Smooth muscle cell (in vitro differentiated cells): ENCODE data around the gene LRCH2. TPM values are rescaled to one million over a fixed set of nuclear protein-coding genes. Genes with fewer than 3 reads are reported as not detected.

Experiments used
- DNase-seq: peaks from one replicate; lab custom pipeline; 2025; ENCODE audit not compliant: unreplicated experiment; lab: John Stamatoyannopoulos, UW
- H2AFZ ChIP-seq: fragments of 200-600 bp; sonication (generic); 2 replicates; pipeline ENCODE4 v1.6.0; 2016; ENCODE audit warnings: antibody characterized with exemption, low read depth, mild to moderate bottlenecking
- H3F3A ChIP-seq: fragments of 200-600 bp; sonication (generic); 2 replicates; pipeline ENCODE4 v1.6.0; 2017; ENCODE audit warnings: antibody characterized with exemption, low read depth
- H3K27ac ChIP-seq: fragments of 200-600 bp; sonication (generic); 2 replicates; pipeline ENCODE4 v1.5.1; 2016; ENCODE audit warnings: low read depth, mild to moderate bottlenecking
- H3K27me3 ChIP-seq: fragments of 200-600 bp; sonication (generic); 2 replicates; pipeline ENCODE4 v1.6.1; 2016; ENCODE audit warnings: low read depth, mild to moderate bottlenecking
- H3K36me3 ChIP-seq: fragments of 200-600 bp; sonication (generic); 2 replicates; pipeline ENCODE4 v1.5.1; 2016; ENCODE audit warnings: low read depth
- H3K4me1 ChIP-seq: fragments of 200-600 bp; sonication (generic); 2 replicates; pipeline ENCODE4 v1.5.1; 2016; ENCODE audit warnings: low read depth
- H3K4me2 ChIP-seq: fragments of 200-600 bp; sonication (generic); 2 replicates; pipeline ENCODE4 v1.6.0; 2016; ENCODE audit warnings: mild to moderate bottlenecking
- H3K4me3 ChIP-seq: fragments of 200-600 bp; sonication (generic); 2 replicates; pipeline ENCODE4 v1.5.1; 2016; ENCODE audit warnings: mild to moderate bottlenecking
- H3K79me2 ChIP-seq: fragments of 200-600 bp; sonication (generic); 2 replicates; pipeline ENCODE4 v1.6.0; 2016; ENCODE audit warnings: low read depth, mild to moderate bottlenecking
- H3K9ac ChIP-seq: fragments of 200-600 bp; sonication (generic); 2 replicates; pipeline ENCODE4 v1.6.0; 2016; ENCODE audit warnings: low read depth
- H3K9me3 ChIP-seq: fragments of 200-600 bp; sonication (generic); replicated peaks from 2 replicates; pipeline ENCODE4 v1.5.1; 2016; ENCODE audit warnings: low read depth
- H4K20me1 ChIP-seq: fragments of 200-600 bp; sonication (generic); 2 replicates; pipeline ENCODE4 v1.6.0; 2016; ENCODE audit warnings: low read depth
- WGBS: methylation state at CpG from one replicate; pipeline ENCODE4 v1.1.7; 2016; ENCODE audit warnings: low lambda C conversion rate; 5-methylcytosine and 5-hydroxymethylcytosine counted together
- polyA plus RNA-seq: library from polyadenylated mRNA; unstranded; fragments of >200 nt; fragmentation: Nextera tagmentation; extraction: Ambion mirVana; gene quantifications from 2 replicates; pipeline ENCODE4 v1.2.1, GENCODE V29; 2016
- total RNA-seq: library from RNA; depleted of rRNA; stranded (reverse); fragments of >200 nt; gene quantifications from 2 replicates; pipeline ENCODE4 v1.2.3, GENCODE V29; 2014
- TF ChIP-seq, protein P1 (sequence below): fragments of 200-600 bp; sonication (generic); IDR thresholded peaks from 2 replicates; pipeline ENCODE4 v1.5.1; 2017; ENCODE audit warnings: borderline replicate concordance, mild to moderate bottlenecking, antibody characterized with exemption; ENCODE audit not compliant: insufficient read depth, poor library complexity, severe bottlenecking

The LRCH2 gene
- total and polyA plus RNA-seq, 2 experiments from 2014 or later: 3.1 to 29.4 TPM

DNA sequence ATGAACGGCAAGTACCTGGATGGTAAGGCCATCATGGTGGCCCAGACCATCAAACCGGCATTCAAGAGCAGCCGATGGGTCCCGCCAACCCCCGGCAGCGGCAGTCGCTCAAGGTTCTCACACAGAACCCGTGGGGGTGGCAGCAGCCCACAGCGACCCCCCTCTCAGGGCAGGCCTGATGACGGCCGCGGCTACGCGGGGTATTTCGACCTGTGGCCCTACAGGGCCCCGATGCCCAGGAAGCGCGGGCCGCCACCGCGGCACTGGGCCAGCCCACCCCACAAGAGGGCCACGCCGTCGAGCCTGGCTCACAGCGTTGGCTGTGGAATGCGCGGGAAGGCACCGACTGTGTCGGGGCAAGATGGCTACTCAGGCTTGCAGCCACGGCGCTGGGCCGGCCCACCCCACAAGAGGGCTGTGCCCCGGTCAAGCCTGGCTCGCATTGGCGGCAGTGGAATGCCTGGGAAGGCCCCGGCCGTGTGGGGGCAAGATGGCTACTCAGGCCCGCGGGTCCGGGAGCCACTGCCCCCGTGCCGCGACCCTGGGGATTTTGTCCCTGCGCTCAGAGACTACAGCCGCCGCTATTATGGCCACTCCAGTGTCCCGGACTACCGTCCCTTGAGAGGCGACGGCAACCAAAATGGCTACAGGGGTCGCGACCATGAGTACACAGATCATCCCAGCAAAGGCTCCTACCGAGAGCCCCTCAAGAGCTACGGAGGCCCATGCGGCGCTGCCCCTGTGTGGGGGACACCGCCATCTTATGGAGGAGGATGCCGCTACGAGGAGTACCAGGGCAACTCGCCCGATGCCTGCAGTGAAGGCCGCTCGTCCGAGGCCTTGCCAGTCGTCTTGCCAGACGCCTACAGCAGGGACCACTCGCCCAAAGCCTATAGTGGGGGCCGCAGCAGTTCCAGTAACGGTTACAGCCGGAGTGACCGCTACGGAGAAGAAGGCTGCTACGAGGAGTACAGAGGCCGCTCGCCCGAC lies 44.0 kb downstream of the LRCH2 start:
- H3K36me3 ChIP-seq: no peaks in the 10 kb centered on the region
- H4K20me1 ChIP-seq: no peaks in the 10 kb centered on the region
- H3K9me3 ChIP-seq: no peaks in the 10 kb centered on the region
- TF ChIP-seq, protein P1, sequence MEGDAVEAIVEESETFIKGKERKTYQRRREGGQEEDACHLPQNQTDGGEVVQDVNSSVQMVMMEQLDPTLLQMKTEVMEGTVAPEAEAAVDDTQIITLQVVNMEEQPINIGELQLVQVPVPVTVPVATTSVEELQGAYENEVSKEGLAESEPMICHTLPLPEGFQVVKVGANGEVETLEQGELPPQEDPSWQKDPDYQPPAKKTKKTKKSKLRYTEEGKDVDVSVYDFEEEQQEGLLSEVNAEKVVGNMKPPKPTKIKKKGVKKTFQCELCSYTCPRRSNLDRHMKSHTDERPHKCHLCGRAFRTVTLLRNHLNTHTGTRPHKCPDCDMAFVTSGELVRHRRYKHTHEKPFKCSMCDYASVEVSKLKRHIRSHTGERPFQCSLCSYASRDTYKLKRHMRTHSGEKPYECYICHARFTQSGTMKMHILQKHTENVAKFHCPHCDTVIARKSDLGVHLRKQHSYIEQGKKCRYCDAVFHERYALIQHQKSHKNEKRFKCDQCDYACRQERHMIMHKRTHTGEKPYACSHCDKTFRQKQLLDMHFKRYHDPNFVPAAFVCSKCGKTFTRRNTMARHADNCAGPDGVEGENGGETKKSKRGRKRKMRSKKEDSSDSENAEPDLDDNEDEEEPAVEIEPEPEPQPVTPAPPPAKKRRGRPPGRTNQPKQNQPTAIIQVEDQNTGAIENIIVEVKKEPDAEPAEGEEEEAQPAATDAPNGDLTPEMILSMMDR: no peak
- no peaks in the 10 kb centered on the region for H3F3A ChIP-seq
- peaks cover 15% of the 10 kb centered on the region for H3K79me2 ChIP-seq
- H3K27ac ChIP-seq: no peak overlapping the region
- no peak for DNase-seq
- 97% methylated on average over 76 of the region's 76 CpGs for WGBS
- H3K9ac ChIP-seq: no peak overlapping the region
- H3K4me3 ChIP-seq: no peak overlapping the region
- no peak overlapping the region for H3K4me2 ChIP-seq
- no peak overlapping the region for H2AFZ ChIP-seq
- H3K4me1 ChIP-seq: no peaks in the 10 kb centered on the region
- H3K27me3 ChIP-seq: no peaks in the 10 kb centered on the region

DNA sequence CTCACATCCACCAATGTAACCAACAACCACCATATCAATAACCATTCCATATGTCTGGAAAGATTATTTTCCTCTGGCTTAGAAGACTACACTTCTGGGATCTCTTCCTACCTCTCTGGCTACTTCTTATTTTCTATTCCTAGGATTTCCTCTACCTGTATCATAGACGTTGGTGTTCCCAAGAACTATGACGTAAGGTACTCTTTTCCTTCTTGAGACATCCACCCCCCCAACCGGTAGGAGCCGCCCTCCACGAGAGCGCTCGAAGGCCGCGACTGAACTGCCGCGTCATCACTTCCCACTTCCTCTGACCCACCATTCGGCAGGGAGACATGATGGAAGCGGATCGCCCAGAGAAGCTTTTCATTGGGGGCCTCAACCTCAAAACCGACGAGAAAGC lies 44.8 kb downstream of the LRCH2 start, which contains the start of gene RBMXL3:
TSS of gene RBMXL3 (plus strand) at position 301 of the 400 bp plus-strand sequence. CDS start at position 333, 32 bp downstream.
- Histone ChIP-seq H3K9ac (no peak within 1 kb of the TSS), H2AFZ (no peak within 1 kb of the TSS), H3K4me3 (no peak within 1 kb of the TSS), H3F3A (no peaks in the 10 kb centered on the region), H3K36me3 (no peaks in the 10 kb centered on the region), H3K79me2 (peaks cover 10% of the 10 kb centered on the region), H3K9me3 (no peaks in the 10 kb centered on the region), H3K4me1 (no peaks in the 10 kb centered on the region), H4K20me1 (no peaks in the 10 kb centered on the region), H3K27me3 (no peaks in the 10 kb centered on the region), H3K27ac (no peak within 1 kb of the TSS), H3K4me2 (no peak within 1 kb of the TSS)
- TF ChIP-seq, protein P1: no peak
- WGBS: 99% methylated on average over 16 of the region's 16 CpGs
- DNase-seq: no peak

DNA sequence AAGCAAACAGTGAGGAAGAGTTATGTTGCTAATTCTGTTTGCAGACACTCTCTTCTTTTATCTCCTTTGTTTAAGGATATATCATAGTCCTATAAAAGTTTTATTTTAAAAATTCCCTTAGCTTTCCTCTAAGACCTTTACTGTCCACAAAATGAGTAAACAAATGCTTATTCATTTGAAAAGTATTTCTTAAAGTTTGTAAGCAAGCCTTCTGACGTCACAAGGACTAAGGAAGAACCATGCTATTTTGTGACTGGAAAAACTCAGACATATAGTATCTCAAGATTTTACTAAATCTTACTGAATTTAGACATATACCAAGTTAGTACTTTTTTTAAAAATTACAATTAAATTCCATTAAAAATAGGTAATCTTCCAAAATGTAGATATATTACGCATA lies 49.9 kb downstream of the LRCH2 start:
- no peaks in the 10 kb centered on the region for H4K20me1 ChIP-seq
- no peak overlapping the region for H2AFZ ChIP-seq
- TF ChIP-seq, protein P1: no peak
- no peak overlapping the region for H3K9ac ChIP-seq
- no peaks in the 10 kb centered on the region for H3K27me3 ChIP-seq
- no peaks in the 10 kb centered on the region for H3K36me3 ChIP-seq
- no peaks in the 10 kb centered on the region for H3K9me3 ChIP-seq
- H3K4me3 ChIP-seq: no peak overlapping the region
- WGBS: 59% methylated on average over 2 of the region's 2 CpGs
- H3F3A ChIP-seq: no peaks in the 10 kb centered on the region
- peak overlapping the region; percentile 33 for H3K27ac ChIP-seq
- H3K79me2 ChIP-seq: peaks cover under 1% of the 10 kb centered on the region
- H3K4me1 ChIP-seq: no peaks in the 10 kb centered on the region
- peak overlapping the region; percentile 34 for H3K4me2 ChIP-seq
- no peak for DNase-seq
